HG03196 (cell line): ENCODE measurements around the gene HIPK4.
"Not testable (repeated sequence)": the region's sequence is repeated elsewhere in the genome, so short reads cannot be mapped to it uniquely, and the experiment has no call there.

Experiments
- ATAC-seq: cut with Tn5 transposase; IDR thresholded peaks from one replicate; pipeline ENCODE4 v1.9.1; 2021; ENCODE audit not compliant: unreplicated experiment

HIPK4 gene

DNA sequence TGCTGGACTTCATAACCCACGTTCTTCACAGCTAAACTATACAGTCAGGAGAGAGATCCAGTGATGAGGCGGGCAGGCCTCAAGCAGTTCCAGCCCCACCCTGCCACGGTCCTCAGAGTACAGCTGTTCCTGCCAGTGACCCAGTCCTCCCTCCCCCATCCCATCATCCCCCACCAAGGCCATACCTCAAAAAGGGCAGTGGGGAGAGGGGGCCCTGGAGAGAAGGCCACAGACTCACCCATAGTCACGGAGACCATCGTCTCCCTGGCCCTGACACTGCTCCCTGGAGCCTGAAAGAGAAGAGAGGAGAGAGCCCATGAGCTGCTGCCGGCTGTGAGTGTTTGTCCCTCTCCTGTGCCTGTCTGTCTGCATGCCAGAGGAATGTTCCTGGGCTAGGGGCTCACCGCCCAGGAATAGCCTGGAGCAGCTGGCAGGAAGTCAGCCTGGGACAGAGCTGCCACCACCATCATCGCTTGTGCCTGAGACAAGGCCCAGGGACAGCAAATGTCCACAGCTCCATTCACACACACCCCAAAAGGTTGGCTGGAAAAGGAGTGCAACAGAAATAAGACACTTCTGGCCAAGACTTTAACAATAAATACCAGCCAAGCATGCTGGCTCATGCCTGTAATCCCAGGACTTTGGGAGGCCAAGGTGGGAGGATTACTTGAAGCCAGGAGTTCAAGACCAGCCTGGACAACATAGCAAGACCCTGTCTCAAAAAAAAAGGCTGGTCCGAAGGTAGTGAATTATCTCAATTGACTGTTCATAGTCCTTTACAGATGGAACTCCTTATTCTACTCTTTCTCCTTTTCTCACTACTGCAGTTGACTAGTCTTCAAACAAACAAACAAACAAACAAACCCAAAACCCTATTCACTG lies 48.1 kb downstream of the HIPK4 start:
- no peak for ATAC-seq

DNA sequence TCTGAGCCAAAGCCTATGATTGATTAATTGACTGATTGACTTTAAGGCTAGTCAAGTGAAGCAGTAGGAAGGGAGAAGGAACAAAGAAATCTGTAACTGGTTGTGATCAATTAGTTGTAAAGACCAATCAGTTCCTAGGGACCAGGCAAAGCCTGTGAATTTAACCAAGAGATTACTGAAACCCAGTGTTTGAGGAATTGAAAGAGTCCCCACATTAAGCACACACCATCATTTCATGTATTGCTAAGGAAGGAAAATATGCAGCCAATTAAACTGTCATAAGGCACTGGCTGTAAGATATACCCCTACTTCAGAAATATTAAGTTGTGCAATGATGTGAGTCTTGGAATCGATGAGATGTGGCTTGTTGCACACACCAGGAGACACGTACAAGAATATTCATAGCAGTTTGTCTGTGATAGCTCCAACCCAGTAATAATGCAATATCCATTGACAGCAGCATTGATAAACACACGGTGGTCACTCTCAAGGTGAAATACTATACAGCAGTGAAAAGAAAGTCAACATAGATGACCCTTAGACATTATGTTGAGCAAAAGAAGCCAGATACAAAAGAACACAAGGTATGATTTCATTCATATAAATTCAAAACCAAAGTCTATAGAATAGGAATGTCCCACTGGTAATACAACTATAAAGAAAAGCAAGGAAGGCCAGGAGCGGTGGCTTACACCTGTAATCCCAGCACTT lies 50.8 kb downstream of the HIPK4 start:
- ATAC-seq = no peak

DNA sequence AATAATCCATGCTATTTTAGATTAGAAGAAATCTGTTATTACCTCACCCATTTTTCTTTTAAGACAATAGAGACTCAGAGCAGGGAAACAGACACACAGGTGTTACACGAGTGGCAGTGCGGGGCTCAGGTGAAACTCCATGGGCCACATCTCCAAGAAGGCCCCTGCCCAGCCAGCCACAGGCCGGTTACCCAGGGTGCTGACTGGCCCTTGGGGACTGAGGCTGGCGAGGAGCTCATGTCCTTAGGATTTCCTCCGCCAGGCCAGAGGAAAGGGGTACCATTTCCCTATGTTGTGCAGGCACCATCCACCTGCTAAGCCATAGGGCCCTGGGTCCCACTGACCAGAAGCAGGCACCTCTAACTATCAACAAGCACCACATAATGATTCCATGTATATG lies 52.4 kb downstream of the HIPK4 start:
- ATAC-seq = no peak

DNA sequence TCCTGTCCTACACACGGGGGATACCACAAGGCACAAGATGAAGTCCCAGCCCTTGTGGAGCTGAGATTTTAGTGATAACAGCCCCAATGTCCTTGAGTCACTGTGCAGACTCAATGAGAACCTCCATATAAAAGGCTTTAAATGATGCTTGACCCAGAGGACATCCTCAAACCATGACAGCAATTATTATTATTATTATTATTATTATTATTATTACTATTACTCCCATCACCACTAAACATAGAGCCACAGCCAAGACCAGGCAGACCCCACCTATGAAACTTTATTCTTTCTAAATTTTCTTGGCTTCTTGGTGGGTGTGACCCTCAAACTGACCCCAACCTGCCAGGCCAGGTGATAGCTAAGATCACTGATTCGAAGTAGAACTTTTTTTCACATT lies 52.9 kb downstream of the HIPK4 start:
- no peak for ATAC-seq

DNA sequence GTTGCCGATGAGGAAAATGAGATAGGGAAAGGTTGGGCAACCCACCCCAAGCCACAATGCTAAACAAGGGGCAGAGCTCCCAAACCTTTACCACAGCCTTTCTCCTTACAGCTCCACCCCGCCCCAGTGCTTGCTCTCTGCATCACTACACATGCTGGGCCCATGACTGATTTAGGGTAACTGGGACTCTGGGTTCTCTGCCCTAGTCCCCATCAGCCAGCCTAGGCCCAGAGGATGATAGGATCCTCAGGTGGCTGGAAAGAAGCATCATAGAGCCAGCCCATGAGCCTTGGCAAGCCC lies 53.4 kb downstream of the HIPK4 start:
- no peak for ATAC-seq

DNA sequence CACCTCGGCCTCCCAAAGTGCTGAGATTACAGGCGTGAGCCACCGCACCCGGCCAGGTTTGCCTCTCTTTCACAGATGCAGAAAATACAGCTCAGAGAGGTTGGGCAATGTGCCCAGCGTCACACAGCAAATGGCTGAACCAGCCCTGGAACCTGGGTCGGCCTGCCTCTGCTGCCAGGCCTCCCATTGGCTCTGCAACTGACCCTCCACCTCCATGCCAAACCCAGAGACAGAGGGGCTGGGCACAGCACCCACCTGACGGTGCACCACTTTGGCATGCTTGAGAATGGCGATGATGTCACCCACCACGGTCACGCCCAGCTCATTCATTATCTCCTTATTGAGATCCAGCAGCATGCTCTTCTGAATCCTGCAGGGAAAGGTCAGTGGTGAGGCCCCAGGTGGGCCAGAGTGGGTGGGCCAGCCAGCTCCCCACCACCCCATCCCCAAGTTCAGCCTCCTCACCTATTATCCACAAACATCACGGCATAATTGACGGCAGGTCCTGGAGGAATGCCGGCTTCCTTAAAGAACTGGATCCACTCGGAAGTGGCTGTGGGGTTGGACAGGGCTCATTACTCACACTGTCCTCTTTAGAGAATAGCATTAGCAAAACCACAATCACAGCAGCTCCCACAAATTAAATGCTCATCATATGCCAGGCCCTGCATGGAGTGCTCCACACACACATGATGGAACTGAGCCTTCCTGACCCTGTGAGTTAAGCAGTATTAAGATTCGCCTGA lies 54.0 kb downstream of the HIPK4 start:
- ATAC-seq = no peak

DNA sequence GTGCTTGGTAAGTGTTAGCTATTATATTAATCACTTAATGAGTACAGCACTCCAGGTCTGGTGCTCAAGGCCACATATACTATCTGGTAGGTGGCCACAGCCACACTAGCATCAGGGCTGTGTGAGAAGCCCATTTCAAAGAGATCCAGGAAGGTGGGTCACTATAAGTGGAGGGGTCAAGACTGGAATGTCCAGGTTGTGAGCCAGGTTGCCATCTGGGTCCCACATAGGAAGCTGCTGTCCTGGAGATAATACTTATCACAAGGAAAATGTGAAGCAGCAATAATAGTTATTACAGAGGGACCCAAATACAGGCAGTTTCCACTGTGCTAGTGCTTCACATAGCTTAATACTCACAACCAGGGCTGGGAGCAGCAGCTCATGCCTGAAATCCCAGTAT lies 54.9 kb downstream of the HIPK4 start:
- ATAC-seq = no peak

DNA sequence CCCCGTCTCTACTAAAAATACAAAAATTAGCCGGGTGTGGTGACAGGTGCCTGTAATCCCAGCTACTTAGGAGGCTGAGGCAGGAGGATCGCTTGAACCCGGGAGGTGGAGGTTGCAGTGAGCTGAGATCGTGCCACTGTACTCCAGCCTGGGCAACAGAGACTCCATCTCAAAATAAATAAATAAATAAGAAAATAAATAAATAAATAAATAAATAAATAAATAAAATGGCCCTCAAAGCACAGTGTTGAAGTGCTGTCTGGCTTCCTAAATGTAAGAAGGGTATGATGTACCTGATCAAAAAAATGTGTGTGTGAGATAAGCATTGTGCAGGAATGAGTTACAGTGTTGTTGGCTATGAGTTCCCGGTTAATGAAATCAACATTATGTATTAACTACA lies 56.9 kb downstream of the HIPK4 start:
- not testable (repeated sequence) for ATAC-seq

DNA sequence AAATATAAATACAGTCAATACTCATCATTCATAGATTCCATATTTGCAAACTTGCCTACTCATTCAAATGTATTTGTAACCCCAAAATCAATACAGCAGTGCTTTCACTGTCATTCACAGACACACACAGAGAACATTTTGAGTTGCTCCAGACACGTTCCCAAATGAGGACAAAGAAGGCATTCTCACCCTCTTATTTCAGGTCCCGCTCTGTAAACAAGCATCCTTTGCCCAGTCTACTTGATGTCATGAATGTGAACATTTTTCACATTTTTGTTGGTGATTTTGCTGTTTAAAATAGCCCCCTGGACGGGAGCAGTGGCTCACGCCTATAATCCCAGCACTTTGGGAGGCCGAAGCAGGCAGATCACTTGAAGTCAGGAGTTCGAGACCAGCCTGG lies 57.3 kb downstream of the HIPK4 start:
- ATAC-seq = no peak

DNA sequence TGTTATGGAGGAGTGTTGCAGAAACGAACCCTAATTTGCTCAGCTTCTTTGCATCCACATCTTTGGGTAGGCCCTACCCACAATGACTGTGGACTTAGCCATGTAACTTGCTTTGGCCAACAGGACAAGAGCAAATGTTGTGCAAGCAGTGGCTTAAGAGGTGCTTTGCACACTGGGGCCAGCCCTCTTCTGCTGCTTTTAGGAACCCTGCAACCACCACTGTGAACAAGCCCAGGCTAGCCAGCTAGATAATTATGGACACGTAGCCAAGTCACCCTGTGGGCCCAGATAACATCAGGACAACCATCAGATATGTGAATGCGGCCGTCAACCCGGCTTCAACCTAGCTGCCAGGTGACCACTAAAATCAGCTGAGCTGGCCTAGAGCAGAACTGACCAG lies 58.9 kb downstream of the HIPK4 start:
- no peak for ATAC-seq
